Stimulated activated effector memory CD8-positive, alpha-beta T cell treated with anti-CD3 and anti-CD28 coated beads, Interleukin-12 subunit alpha, Interleukin-12 subunit beta, amount 100 ng/mL, for 72 hours (primary cell): Measurements from ENCODE around the gene ATXN7L2.

Experiments used
- ATAC-seq: fragments of 150-1000 bp; cut with Tn5 transposase; 2 replicates; pipeline ENCODE4 v1.10.0; 2021
- DNase-seq, 2 donors: peaks; one replicate each; pipeline ENCODE4 v3.0.0; 2021 to 2022; ENCODE audit warnings: low spot score in 2 of 2
- H3K27ac Mint-ChIP-seq: one replicate; pipeline ENCODE4 v1.8.0; 2022; ENCODE audit warnings: mild to moderate bottlenecking, mixed read lengths
- H3K36me3 Mint-ChIP-seq: one replicate; pipeline ENCODE4 v1.8.0; 2022; ENCODE audit warnings: mild to moderate bottlenecking, mixed read lengths
- H3K4me1 Mint-ChIP-seq: one replicate; pipeline ENCODE4 v1.8.0; 2022; ENCODE audit warnings: mixed read lengths
- H3K4me3 Mint-ChIP-seq: one replicate; pipeline ENCODE4 v1.8.0; 2022; ENCODE audit warnings: mild to moderate bottlenecking, mixed read lengths
- H3K9me3 Mint-ChIP-seq: one replicate; pipeline ENCODE4 v1.8.0; 2022; ENCODE audit warnings: mixed read lengths

The ATXN7L2 gene

DNA sequence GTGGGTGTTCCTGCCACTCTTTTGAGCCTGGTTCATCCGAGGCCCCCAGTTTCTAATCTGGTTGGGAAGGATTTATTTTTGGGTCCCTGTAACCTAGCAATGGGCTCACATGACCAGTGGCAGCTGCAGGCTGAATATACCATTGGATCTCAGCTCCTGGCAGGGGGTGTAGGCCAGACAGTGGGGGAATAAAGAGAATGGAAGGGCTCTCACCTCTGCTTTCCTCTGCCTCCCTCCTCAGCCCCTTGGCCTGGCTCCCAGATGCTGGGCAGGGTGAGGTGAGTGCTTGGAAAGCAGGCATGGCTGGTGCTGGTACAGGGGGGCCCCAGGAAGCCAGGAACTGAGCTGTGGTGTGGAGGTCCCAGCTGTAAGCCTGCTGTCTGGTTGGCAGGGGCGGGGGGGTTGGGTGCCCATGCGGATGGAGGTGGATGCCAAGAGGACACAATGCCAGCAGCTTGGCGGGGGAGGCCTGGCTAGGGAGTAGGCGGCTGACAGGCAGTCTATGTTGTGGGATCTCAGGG is 52.3 kb downstream of the ATXN7L2 start:
- Mint-ChIP-seq H3K9me3 (no peaks in the 10 kb centered on the region), H3K27ac (peak overlapping the region; percentile 38), H3K4me1 (peaks cover 19% of the 10 kb centered on the region), H3K36me3 (no peaks in the 10 kb centered on the region), H3K4me3 (no peak overlapping the region)
- ATAC-seq (no peak), DNase-seq (no peak)

DNA sequence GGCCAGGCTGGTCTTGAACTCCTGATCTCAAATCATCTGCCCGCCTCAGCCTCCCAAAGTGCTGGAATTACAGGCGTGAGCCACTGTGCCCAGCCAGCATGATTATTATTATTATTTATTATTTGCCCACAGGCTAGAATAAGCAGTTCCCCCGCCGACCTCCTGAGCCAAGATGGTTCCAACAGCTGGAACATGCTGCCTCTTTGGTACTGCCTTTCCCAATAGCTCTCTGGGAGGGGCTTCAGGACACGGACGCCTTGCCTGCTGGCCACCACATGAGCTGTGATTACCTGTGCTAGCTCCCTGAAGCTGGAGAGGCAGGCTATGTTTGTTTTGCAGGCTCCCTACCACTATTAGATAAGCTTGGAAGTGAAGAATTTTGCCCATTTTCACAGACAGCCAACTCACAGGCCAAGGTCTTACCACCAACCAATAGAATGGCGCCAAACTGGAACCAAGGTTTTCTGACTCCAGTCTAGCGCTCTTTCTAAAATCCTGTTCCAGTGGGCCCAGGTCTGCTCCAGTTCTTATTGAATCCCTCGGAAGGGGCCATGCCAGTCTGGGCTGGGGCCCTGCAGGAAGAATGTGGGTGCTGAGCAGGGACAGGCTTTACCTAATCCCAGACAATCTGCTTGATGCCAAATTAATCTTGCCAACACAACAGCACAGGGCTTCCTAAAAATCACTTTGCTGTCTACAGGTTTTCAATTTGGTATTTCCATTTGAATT is 53.9 kb downstream of the ATXN7L2 start:
- Mint-ChIP-seq H3K36me3 (no peaks in the 10 kb centered on the region), H3K4me3 (no peak overlapping the region), H3K9me3 (no peaks in the 10 kb centered on the region), H3K4me1 (peaks cover 6% of the 10 kb centered on the region), H3K27ac (no peak overlapping the region)
- DNase-seq (no peak), ATAC-seq (no peak)

- H3K36me3 Mint-ChIP-seq = no peaks in the 10 kb centered on the region
- no peaks in the 10 kb centered on the region for H3K4me1 Mint-ChIP-seq
- DNase-seq (no peak), ATAC-seq (no peak)
- H3K9me3 Mint-ChIP-seq = no peaks in the 10 kb centered on the region
- no peak overlapping the region for H3K4me3 Mint-ChIP-seq
- H3K27ac Mint-ChIP-seq = no peak overlapping the region
Measured at GRCh38 chr1:109538827-109539555, 55.3 kb downstream of the ATXN7L2 start.

GRCh38 chr1:109539676-109540075 is 56.0 kb downstream of the ATXN7L2 start, which contains the start of gene GPR61:
Gene GPR61, plus strand, starts transcription at chr1:109539872. Its CDS starts 3,151 bp downstream, at chr1:109543023.
- no peaks in the 10 kb centered on the region for H3K4me1 Mint-ChIP-seq
- ATAC-seq (no peak), DNase-seq (no peak)
- no peaks in the 10 kb centered on the region for H3K36me3 Mint-ChIP-seq
- H3K9me3 Mint-ChIP-seq = no peaks in the 10 kb centered on the region
- H3K27ac Mint-ChIP-seq = no peak within 1 kb of the TSS
- H3K4me3 Mint-ChIP-seq = no peak within 1 kb of the TSS

DNA sequence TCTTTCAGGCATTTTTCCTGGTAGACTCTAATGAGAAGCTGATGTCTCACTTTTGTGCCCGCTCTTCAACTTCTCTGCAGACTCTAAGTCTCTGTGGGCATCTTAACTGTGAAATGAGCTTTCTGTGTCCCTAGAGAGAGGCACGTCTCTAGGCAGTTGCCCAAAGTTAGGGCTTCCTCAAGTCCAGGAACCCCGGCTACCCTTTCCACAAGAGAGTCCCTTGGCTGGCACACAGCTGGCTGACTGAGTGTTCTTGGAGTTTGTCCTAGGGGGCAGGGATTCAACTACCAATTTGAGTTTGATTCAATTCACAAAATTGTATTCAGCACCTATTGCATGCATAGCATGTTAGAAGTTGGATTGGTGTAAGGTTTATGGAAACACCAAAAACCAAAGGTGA is 57.4 kb downstream of the ATXN7L2 start:
- peaks cover under 1% of the 10 kb centered on the region for H3K4me1 Mint-ChIP-seq
- H3K4me3 Mint-ChIP-seq = no peak overlapping the region
- ATAC-seq (no peak), DNase-seq (no peak)
- H3K36me3 Mint-ChIP-seq = no peaks in the 10 kb centered on the region
- H3K27ac Mint-ChIP-seq = no peak overlapping the region
- H3K9me3 Mint-ChIP-seq = no peaks in the 10 kb centered on the region
